CD4-positive, alpha-beta T cell treated with Interleukin-10 for 1 hour (primary cell): Measurements from ENCODE around the gene MINDY2.
A peak's percentile ranks its signal among the peaks of the same experiment; 100 is the strongest.
"Not testable (repeated sequence)": the region's sequence is repeated elsewhere in the genome, so short reads cannot be mapped to it uniquely, and the experiment has no call there.

Source experiments
- DNase-seq: peaks from one replicate; pipeline ENCODE4 v3.0.0-alpha.2; 2020

The MINDY2 gene

DNA sequence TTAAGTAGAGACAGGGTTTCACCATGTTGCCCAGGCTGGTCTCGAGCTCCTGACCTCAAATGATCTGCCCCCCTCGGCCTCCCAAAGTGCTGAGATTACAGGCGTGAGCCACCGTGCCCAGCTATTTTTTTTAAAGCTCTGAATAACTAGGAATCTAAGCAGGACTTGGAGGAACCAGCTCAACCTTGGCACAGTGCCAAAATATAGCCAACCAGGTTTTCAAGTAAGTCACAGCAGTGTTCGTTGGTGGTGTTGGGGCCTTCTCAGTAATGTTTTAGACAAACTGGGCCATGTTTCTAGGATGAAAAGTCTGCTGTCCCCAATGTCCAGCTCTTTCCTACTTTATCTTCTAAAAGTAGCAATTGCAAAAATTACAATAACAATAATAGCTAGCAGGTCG, 15.1 kb upstream of the MINDY2 start:
- no peak for DNase-seq

GRCh38 chr15:58758141-58758540, 13.0 kb upstream of the MINDY2 start:
- no peak for DNase-seq

GRCh38 chr15:58760385-58761009, 10.6 kb upstream of the MINDY2 start:
- no peak for DNase-seq

- DNase-seq = peak; percentile 41
Measured at GRCh38 chr15:58761010-58761388, 10.1 kb upstream of the MINDY2 start.

- DNase-seq = no peak
Measured at GRCh38 chr15:58762285-58762684, 8.8 kb upstream of the MINDY2 start.

DNA sequence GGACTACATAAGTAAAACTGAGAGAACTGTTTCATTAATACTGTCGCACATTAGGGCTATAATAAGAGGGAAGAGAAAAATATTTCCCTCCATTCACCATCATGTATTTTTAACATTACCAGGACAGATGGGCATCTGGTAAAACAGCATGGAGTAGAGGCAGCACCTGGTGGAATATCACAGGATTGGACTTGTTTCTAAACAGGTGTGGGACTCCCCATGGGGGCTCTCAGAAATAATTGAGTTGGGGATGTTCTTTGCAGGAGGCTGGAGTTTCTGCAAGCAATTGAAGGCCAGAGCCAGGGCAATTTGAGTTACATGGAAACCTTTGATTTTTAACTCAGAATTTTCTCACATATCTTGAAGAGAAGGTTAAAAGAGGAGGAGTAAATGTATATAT, 8.4 kb upstream of the MINDY2 start:
- DNase-seq = no peak

- DNase-seq = no peak
Measured at GRCh38 chr15:58764468-58764867, 6.6 kb upstream of the MINDY2 start.

DNA sequence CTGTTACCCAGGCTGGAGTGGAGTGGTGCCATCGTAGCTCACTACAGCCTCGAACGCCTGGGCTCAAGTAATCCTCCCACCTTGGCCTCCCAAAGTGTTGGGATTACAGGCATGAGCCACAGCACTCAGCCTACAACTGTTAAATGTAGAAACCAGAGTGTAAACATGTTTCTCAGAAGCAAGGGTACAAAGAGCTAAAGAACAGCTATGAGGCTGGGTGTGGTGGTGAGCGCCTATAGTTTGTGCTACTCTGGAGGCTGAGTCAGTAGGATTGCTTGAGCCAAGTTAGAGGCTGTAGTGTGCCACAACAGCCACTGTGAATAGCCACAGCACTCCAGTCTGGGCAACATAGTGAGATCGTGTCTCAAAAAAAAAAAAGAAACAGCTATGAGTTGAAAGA, 4.8 kb upstream of the MINDY2 start:
- DNase-seq = no peak

DNA sequence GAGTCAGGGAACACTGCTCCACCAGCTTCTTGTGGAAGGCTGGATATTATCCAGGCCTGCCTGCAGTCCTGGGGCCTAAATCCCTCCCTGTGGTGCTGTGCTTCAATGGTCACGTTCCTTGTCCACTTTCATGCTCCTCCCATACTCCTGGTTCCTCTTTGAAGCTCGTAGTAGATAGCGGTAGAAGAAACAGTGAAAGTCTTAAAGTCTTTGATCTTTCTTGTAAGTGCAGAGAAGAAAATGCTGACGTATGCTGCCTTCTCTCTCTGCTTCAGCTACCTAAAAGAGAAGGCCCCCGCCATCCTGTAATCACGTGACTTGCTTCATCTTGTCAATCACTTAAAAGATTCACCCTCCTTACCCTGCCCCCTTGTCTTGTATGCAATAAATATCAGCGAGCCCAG, 2.5 kb upstream of the MINDY2 start:
- not testable (repeated sequence) for DNase-seq

DNA sequence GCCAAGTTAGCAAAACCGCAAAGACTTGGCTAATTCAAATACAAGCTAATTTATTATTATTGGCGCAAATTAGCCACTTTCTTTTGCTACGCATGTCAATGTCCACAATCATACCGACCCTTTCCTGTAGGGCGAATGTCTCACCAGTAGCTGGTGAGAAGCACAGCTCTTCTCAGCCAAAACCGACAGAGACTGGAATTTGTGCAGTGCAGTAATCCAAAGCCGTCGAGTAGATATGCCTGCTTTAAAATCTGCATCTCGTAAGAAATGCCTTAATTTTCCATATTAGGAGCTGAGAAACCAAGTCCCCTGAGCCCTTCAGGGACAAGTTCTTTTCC, 614 bp upstream of the MINDY2 start:
- peak; percentile 46 for DNase-seq

GRCh38 chr15:58771621-58772250, 634 bp downstream of the MINDY2 start:
- DNase-seq = no peak

DNA sequence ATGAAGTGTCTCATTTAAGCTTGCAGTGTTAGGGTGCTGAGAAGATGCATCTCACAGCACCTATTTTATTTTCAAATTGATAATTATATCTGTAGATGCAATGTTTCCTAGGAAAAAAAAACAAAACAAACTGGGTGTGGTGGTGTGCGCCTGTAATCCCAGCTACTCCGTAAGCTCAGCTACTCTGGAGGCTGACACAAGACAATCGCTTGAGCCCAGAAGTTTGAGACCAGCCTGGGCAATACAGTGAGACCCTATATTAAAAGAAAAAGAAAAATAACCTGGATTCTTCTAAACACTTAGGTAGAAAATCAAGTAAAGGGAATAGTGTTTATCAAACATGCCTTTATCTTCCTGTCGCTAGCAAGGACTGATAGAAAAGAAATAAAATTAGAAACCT, 1.9 kb downstream of the MINDY2 start:
- DNase-seq = no peak

DNA sequence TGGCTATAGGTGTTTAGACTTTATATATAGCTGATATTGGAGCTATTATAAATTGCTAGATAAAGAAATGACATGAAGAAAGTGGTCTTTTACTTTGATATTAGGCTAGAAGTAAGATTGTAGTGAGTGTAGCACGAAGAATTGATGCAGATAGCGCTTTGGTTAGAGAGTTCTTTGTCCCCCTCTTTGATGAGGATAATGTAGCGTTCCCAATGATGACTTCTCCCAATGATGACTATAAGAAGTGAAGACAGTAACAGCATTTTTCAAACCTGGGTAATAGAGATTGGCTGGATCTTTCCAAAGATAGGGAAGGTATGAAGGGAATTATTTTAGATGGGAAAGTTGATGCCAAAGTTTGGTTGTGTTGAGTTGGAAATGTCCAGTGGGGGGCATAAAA, 4.3 kb downstream of the MINDY2 start:
- DNase-seq = no peak

DNA sequence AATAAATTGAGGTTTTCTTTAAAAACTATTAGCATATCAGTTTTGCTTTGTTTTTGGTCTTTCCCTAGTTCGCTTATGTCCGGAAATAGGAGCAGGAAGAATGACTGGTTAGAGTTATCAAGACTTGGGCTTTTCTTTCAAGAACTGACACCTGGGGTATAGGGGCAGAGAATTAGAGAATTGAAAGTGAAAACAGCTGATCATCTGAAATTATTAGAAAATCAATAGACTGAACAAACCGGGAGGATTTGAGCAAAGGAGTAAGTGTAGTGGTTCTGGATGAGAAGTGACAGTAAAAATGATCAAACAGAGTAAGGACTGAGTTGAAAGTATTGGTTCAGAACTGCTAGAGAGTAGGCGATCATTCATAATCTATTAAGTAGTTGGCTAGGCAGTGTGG, 6.0 kb downstream of the MINDY2 start:
- DNase-seq = no peak

DNA sequence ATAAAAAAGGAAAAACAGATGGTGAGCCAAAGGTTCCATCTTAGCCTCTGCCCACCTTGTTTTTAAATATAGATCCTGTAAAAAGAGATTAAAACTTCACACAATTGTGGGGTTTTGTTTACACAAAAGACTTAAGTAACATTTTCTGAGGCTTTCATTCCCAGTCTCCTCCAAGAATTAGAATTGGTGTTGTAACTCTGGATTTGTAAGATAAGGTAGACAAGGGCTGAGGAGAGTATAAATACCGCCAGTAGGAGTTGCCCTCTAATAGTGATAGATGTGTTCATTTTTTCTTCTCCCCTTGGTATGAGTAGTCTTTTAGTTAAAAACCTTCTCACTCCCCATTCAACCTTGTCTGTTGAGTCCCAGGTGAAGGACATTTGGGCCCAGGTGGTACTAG, 8.5 kb downstream of the MINDY2 start:
- no peak for DNase-seq

GRCh38 chr15:58785355-58785754, 14.3 kb downstream of the MINDY2 start:
- DNase-seq = no peak

GRCh38 chr15:58788056-58788710, 17.1 kb downstream of the MINDY2 start:
- no peak for DNase-seq

DNA sequence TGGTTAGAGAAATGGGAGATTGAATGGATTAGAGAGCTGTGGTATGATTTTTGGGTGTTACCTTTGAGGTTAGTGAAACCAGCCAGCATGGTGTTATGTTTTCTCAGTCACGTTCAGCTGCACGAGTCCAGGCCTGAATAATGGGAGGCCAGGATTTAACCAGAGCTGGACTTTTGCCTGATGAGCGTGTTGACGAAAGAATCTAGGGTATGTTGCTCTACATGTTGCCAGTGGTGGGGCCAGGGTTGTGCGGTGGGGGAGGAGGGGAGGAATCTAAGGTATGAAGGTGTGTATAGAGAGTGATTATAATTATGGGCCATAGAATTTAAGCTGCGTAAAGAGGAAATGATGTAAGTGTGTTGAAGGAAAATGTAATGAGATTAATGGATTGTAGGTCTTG, 22.8 kb downstream of the MINDY2 start:
- no peak for DNase-seq

DNA sequence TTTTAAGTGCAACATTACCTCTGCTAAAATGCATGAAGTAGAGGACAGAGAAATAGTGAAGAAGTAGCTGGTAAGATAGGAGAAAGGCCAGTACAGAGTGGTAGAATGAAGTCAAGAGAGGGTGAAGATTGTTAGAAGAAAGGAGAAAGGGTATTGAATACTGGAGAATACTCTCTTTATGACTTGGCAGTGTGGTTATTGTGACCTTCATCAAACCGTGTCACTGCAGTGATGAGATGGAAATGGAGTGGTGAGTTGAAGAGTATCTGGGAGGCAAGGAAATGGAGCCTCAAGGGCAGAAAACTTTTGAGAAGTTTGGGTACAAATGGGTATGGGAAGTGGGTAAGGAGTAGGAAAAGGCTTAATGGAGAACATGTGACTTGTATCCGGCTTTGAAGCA, 24.7 kb downstream of the MINDY2 start:
- DNase-seq = no peak

DNA sequence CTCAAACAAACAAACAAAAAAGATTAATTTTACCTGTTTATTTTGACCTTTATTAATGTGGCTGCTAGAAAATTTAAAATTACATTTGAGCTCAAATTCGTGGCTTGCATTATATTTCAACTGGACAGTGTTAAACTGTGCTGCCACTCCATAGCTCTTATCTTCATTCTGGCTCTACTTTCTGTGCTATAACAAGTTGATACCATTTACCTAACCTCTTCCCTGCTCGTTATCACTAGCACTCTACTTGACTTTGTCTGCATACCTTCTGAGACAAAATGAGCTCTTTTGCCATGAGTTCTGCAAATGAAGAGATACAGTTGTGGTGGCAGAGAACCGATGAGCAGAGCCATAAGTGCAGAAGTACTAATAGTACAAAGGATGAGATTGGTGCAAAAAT, 26.4 kb downstream of the MINDY2 start:
- DNase-seq = no peak

GRCh38 chr15:58805095-58805494, 34.0 kb downstream of the MINDY2 start:
- no peak for DNase-seq

GRCh38 chr15:58823267-58823666, 52.2 kb downstream of the MINDY2 start:
- DNase-seq = not testable (repeated sequence)

GRCh38 chr15:58830556-58830955, 59.5 kb downstream of the MINDY2 start:
- DNase-seq = no peak

GRCh38 chr15:58833681-58834426, 62.8 kb downstream of the MINDY2 start:
- DNase-seq = not testable (repeated sequence)
